HCT116 (cell line): ENCODE results near the gene AKT1. TPM values are rescaled to one million over a fixed set of nuclear protein-coding genes. Genes with fewer than 3 reads are reported as not detected.

ENCODE experiments used
- ATAC-seq: fragments of 200-7000 bp; cut with Tn5 transposase; 2 replicates; pipeline ENCODE4 v1.9.1; 2020; ENCODE audit warnings: mild to moderate bottlenecking, moderate library complexity
- BruUV-seq: library from RNA; stranded (reverse); fragments of 400-500 nt; replicated peaks from 2 replicates; lab custom pipeline; 2021; lab: Mats Ljungman, UMichigan
- CTCF ChIA-PET: fragments of 300-600 bp; sonication (Branson Sonifier 250); formaldehyde crosslinking; loops from one replicate; lab custom pipeline; 2021; ENCODE audit warnings: antibody characterized with exemption; lab: Charles Lee
- POLR2A ChIA-PET: fragments of 300-600, 350-600 bp; sonication (Branson Sonifier 250); formaldehyde crosslinking; loops from one replicate; lab custom pipeline; 2021; ENCODE audit warnings: antibody characterized with exemption; lab: Charles Lee
- RAD21 ChIA-PET, 2 experiments: fragments of 300-600 bp; sonication (Branson Sonifier 250); formaldehyde crosslinking; loops; one replicate each; lab custom pipeline; 2023; ENCODE audit warnings: low total read pairs in 2 of 2; ENCODE audit not compliant: uncharacterized antibody in 2 of 2, unreplicated experiment in 2 of 2, low non-redundant PET in 1 of 2; lab: Charles Lee
- DNase-seq: peaks from one replicate; pipeline ENCODE4 v3.0.0-alpha.2; 2010; ENCODE audit warnings: low read depth, low spot score
- H2AFZ ChIP-seq: fragments of 200-600 bp; shearing (Covaris generic), sonication (generic); 2 replicates; pipeline ENCODE4 v1.6.1; 2017; ENCODE audit warnings: low read depth, mixed run types, mixed read lengths, antibody characterized with exemption, low read length; ENCODE audit not compliant: poor library complexity, severe bottlenecking
- H3K27ac ChIP-seq: 2 replicates; pipeline ENCODE4 v1.5.1; 2012; ENCODE audit warnings: low read depth, low read length
- H3K27me3 ChIP-seq: fragments of 200-600 bp; sonication (generic); 2 replicates; pipeline ENCODE4 v1.6.1; 2016; ENCODE audit warnings: mixed run types, low read length, mixed read lengths; ENCODE audit not compliant: insufficient read depth
- H3K36me3 ChIP-seq, 2 experiments: fragments of 200-500 bp in 1 of 2; fragments of 200-600 bp in 1 of 2; sonication (Bioruptor generic) in 1 of 2; sonication (generic) in 1 of 2; 2 replicates each; pipeline versions ENCODE4 v1.5.1 to v1.6.1; 2014 to 2016; ENCODE audit warnings: low read length in 2 of 2, inconsistent platforms in 1 of 2, mixed read lengths in 1 of 2, mixed run types in 1 of 2; ENCODE audit not compliant: insufficient read depth in 2 of 2, control insufficient read depth in 1 of 2
- H3K4me1 ChIP-seq, 2 experiments: fragments of 200-600 bp in 1 of 2; sonication (generic) in 1 of 2; 2 replicates each; pipeline versions ENCODE4 v1.5.1 to v1.6.1; 2012 to 2017; ENCODE audit warnings: low read length in 2 of 2, inconsistent platforms in 1 of 2, mild to moderate bottlenecking in 1 of 2, mixed read lengths in 1 of 2, mixed run types in 1 of 2, moderate library complexity in 1 of 2; ENCODE audit not compliant: insufficient read depth in 2 of 2, control insufficient read depth in 1 of 2
- H3K4me2 ChIP-seq: fragments of 200-600 bp; sonication (generic); 2 replicates; pipeline ENCODE4 v1.6.1; 2017; ENCODE audit warnings: mixed run types, low read length, mixed read lengths
- H3K4me3 ChIP-seq, 2 experiments: fragments of 200-600 bp in 1 of 2; sonication (generic) in 1 of 2; replicated peaks in 1 of 2; 2 replicates each; pipeline ENCODE4 v1.5.1; 2011 to 2016; ENCODE audit warnings: low read length in 2 of 2, control low read depth in 1 of 2, low read depth in 1 of 2, mild to moderate bottlenecking in 1 of 2, mixed read lengths in 1 of 2, mixed run types in 1 of 2
- H3K79me2 ChIP-seq: fragments of 200-600 bp; sonication (generic); 2 replicates; pipeline ENCODE4 v1.6.1; 2017; ENCODE audit warnings: mild to moderate bottlenecking, mixed run types, low read length, moderate library complexity, mixed read lengths; ENCODE audit not compliant: insufficient read depth
- H3K9ac ChIP-seq: fragments of 200-600 bp; sonication (generic); 2 replicates; pipeline ENCODE4 v1.6.1; 2016; ENCODE audit warnings: low read length, mixed read lengths
- H3K9me2 ChIP-seq: fragments of 200-600 bp; sonication (generic), shearing (Covaris generic); 2 replicates; pipeline ENCODE4 v1.6.1; 2017; ENCODE audit warnings: mixed run types, mild to moderate bottlenecking, moderate library complexity; ENCODE audit not compliant: insufficient read depth
- H3K9me3 ChIP-seq, 2 experiments: fragments of 200-500 bp in 1 of 2; fragments of 200-600 bp in 1 of 2; sonication (Bioruptor generic) in 1 of 2; sonication (generic) in 1 of 2; 2 replicates each; pipeline ENCODE4 v1.6.1; 2014 to 2017; ENCODE audit warnings: low read length in 2 of 2, mixed read lengths in 2 of 2, inconsistent platforms in 1 of 2, low read depth in 1 of 2, mild to moderate bottlenecking in 1 of 2, mixed run types in 1 of 2, moderate library complexity in 1 of 2; ENCODE audit not compliant: control insufficient read depth in 1 of 2, insufficient read depth in 1 of 2
- H4K20me1 ChIP-seq: fragments of 200-600 bp; sonication (generic), shearing (Covaris generic); 2 replicates; pipeline ENCODE4 v1.6.1; 2017; ENCODE audit warnings: mixed run types, mild to moderate bottlenecking, moderate library complexity; ENCODE audit not compliant: insufficient read depth
- CBX3 ChIP-seq: IDR thresholded peaks from 2 replicates; pipeline ENCODE4 v1.6.1; 2012; ENCODE audit warnings: low read depth
- CEBPB ChIP-seq: IDR thresholded peaks from 2 replicates; pipeline ENCODE4 v1.6.1; 2012; ENCODE audit warnings: low read depth
- EZH2 ChIP-seq: fragments of 200-600 bp; sonication (generic); IDR thresholded peaks from 2 replicates; pipeline ENCODE4 v1.6.1; 2017; ENCODE audit warnings: antibody characterized with exemption, mixed run types
- FOSL1 ChIP-seq: IDR thresholded peaks from 2 replicates; pipeline ENCODE4 v1.6.1; 2012; ENCODE audit warnings: low read depth
- POLR2AphosphoS5 ChIP-seq: IDR thresholded peaks from 2 replicates; pipeline ENCODE4 v1.6.1; 2011; ENCODE audit warnings: mild to moderate bottlenecking, low read depth, low read length, moderate library complexity
- RAD21 ChIP-seq: IDR thresholded peaks from 2 replicates; pipeline ENCODE4 v1.6.1; 2012; ENCODE audit warnings: low read depth, mild to moderate bottlenecking
- SIN3A ChIP-seq: IDR thresholded peaks from 2 replicates; pipeline ENCODE4 v1.6.1; 2012; ENCODE audit warnings: low read depth
- TCF7L2 ChIP-seq: IDR thresholded peaks from 2 replicates; pipeline ENCODE4 v1.7.0; 2011; ENCODE audit warnings: borderline replicate concordance, inconsistent platforms; ENCODE audit not compliant: insufficient read depth, insufficient read length; ENCODE audit errors: extremely low read depth
- YY1 ChIP-seq: IDR thresholded peaks from 2 replicates; pipeline ENCODE4 v1.6.1; 2011; ENCODE audit warnings: low read length, low read depth, moderate library complexity, mild to moderate bottlenecking; ENCODE audit not compliant: insufficient replicate concordance; ENCODE audit errors: extremely low read depth
- ZFX ChIP-seq: fragments of 450-650 bp; IDR thresholded peaks from 2 replicates; pipeline ENCODE4 v1.6.1; 2017
- ZNF274 ChIP-seq: fragments of 200-500 bp; sonication (Bioruptor generic); IDR thresholded peaks from 2 replicates; pipeline ENCODE4 v1.6.1; 2014; ENCODE audit warnings: mild to moderate bottlenecking, low read depth, low read length, inconsistent platforms
- intact Hi-C: fragments of 100-400 bp; cut with micrococcal nuclease; formaldehyde crosslinking; loops from 2 replicates; pipeline ENCODE4 v1.10.0; 2022
- total RNA-seq: library from RNA; stranded (reverse); gene quantifications from one replicate; pipeline ENCODE4 v1.2.1, GENCODE V29; 2021; ENCODE audit not compliant: unreplicated experiment
- TF ChIP-seq, protein P1 (sequence below): IDR thresholded peaks from 2 replicates; pipeline ENCODE4 v1.6.1; 2012; ENCODE audit warnings: low read depth
- TF ChIP-seq, protein P2 (sequence below): IDR thresholded peaks from 2 replicates; pipeline ENCODE4 v1.6.1; 2012
- TF ChIP-seq, protein P3 (sequence below), 3 experiments: fragments of 200-600 bp in 1 of 3; sonication (generic) in 1 of 3; IDR thresholded peaks in 2 of 3; conservative IDR thresholded peaks in 1 of 3; 2 replicates each; pipeline ENCODE4 v1.5.1; 2012 to 2017; ENCODE audit warnings: low read depth in 2 of 3, low read length in 2 of 3, antibody characterized with exemption in 1 of 3, borderline replicate concordance in 1 of 3, control low read depth in 1 of 3, mild to moderate bottlenecking in 1 of 3, mixed read lengths in 1 of 3, mixed run types in 1 of 3, moderate library complexity in 1 of 3; ENCODE audit not compliant: insufficient read depth in 1 of 3

Gene AKT1
- total RNA-seq, 1 experiment from 2014 or later, result 152 TPM

DNA sequence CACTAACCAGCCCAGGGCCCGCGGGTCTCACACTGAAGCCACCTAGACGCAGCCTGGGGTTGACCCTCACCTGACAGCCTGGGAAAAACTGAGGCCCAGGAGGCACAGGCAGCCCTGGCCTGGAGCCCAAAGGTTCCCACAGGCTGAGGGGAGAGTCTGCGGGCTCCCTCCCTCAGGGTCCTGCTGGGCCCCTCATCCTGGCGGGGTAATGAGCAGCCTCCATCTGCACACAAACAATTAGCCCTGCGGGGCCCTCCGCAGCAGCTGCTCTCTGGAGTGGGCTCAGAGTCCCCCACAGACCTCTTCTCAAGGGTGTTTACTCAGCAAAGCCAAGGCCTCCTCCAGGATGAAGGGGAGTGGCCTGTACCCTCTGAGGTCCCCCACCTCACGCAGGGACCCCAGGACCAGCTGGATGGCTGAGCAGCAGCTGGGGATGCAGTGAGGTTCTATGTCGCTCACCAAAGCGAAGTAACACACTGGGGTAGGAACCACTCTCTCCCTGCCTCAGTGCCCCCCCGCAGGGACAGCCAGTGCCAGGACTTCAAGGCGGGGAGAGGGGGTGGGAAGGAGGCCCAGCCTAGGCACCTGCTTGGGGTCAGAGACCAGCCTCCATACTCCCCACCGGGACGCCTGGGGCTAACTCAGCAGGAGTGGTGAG, 7.3 kb downstream of the AKT1 start:
- Histone ChIP-seq H3K4me3 (no peak overlapping the region), H3K9me2 (no peaks in the 10 kb centered on the region), H3K9me3 (no peaks in the 10 kb centered on the region)
- ChIA-PET CTCF (no interaction called here), POLR2A (no interaction called here), RAD21 (no interaction called here)
- TF ChIP-seq RAD21, result no peak
- TF ChIP-seq, protein P1, sequence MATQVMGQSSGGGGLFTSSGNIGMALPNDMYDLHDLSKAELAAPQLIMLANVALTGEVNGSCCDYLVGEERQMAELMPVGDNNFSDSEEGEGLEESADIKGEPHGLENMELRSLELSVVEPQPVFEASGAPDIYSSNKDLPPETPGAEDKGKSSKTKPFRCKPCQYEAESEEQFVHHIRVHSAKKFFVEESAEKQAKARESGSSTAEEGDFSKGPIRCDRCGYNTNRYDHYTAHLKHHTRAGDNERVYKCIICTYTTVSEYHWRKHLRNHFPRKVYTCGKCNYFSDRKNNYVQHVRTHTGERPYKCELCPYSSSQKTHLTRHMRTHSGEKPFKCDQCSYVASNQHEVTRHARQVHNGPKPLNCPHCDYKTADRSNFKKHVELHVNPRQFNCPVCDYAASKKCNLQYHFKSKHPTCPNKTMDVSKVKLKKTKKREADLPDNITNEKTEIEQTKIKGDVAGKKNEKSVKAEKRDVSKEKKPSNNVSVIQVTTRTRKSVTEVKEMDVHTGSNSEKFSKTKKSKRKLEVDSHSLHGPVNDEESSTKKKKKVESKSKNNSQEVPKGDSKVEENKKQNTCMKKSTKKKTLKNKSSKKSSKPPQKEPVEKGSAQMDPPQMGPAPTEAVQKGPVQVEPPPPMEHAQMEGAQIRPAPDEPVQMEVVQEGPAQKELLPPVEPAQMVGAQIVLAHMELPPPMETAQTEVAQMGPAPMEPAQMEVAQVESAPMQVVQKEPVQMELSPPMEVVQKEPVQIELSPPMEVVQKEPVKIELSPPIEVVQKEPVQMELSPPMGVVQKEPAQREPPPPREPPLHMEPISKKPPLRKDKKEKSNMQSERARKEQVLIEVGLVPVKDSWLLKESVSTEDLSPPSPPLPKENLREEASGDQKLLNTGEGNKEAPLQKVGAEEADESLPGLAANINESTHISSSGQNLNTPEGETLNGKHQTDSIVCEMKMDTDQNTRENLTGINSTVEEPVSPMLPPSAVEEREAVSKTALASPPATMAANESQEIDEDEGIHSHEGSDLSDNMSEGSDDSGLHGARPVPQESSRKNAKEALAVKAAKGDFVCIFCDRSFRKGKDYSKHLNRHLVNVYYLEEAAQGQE, result no peak
- TF ChIP-seq, protein P2, sequence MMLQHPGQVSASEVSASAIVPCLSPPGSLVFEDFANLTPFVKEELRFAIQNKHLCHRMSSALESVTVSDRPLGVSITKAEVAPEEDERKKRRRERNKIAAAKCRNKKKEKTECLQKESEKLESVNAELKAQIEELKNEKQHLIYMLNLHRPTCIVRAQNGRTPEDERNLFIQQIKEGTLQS, result no peak
- no peak for TF ChIP-seq POLR2AphosphoS5
- TF ChIP-seq SIN3A, result no peak
- no peak for TF ChIP-seq ZNF274
- no peak for TF ChIP-seq CBX3
- no peak for TF ChIP-seq CEBPB
- TF ChIP-seq EZH2, result no peak
- no peak for TF ChIP-seq FOSL1
- TF ChIP-seq YY1, result no peak
- TF ChIP-seq, protein P3, sequence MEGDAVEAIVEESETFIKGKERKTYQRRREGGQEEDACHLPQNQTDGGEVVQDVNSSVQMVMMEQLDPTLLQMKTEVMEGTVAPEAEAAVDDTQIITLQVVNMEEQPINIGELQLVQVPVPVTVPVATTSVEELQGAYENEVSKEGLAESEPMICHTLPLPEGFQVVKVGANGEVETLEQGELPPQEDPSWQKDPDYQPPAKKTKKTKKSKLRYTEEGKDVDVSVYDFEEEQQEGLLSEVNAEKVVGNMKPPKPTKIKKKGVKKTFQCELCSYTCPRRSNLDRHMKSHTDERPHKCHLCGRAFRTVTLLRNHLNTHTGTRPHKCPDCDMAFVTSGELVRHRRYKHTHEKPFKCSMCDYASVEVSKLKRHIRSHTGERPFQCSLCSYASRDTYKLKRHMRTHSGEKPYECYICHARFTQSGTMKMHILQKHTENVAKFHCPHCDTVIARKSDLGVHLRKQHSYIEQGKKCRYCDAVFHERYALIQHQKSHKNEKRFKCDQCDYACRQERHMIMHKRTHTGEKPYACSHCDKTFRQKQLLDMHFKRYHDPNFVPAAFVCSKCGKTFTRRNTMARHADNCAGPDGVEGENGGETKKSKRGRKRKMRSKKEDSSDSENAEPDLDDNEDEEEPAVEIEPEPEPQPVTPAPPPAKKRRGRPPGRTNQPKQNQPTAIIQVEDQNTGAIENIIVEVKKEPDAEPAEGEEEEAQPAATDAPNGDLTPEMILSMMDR (IDR thresholded peaks at IDR 0.05 in 2 of 3, conservative IDR thresholded peaks at IDR 0.05 in 1 of 3; ENCODE audit: borderline replicate concordance in 1 of 3, insufficient read depth in 1 of 3, low read depth in 2 of 3, low read length in 2 of 3), result no peak
- no peak for TF ChIP-seq TCF7L2
- TF ChIP-seq ZFX, result no peak
- TF ChIP-seq, all 23 proteins: peak for 0
- H3K79me2 ChIP-seq, result peaks cover 70% of the 10 kb centered on the region
- no peak overlapping the region for H2AFZ ChIP-seq
- intact Hi-C loops, result no loop called here
- H3K4me2 ChIP-seq, result no peak overlapping the region
- H3K27ac ChIP-seq, result no peak overlapping the region; the same call in 1 of the 2 replicates
- peaks cover 4 to 7% of the 10 kb centered on the region in 2 experiments; a peak in 3 of 4 replicates for H3K4me1 ChIP-seq
- H4K20me1 ChIP-seq, result no peaks in the 10 kb centered on the region
- H3K27me3 ChIP-seq, result no peaks in the 10 kb centered on the region
- ATAC-seq (no peak), DNase-seq (no peak)
- peaks cover 8 to 12% of the 10 kb centered on the region in 2 experiments for H3K36me3 ChIP-seq
- H3K9ac ChIP-seq, result no peak overlapping the region
- no TSS peak for BruUV-seq
